Activated naive CD8-positive, alpha-beta T cell treated with anti-CD3 and anti-CD28 coated beads for 36 hours (primary cell): ENCODE data around the gene ZRANB3. TPM values are rescaled to one million over a fixed set of nuclear protein-coding genes. Genes with fewer than 3 reads are reported as not detected.

Experiments
- DNase-seq: peaks from one replicate; pipeline ENCODE4 v3.0.0; 2021
- H3K27ac Mint-ChIP-seq: one replicate; pipeline ENCODE4 v1.8.0; 2022; ENCODE audit warnings: mild to moderate bottlenecking, moderate library complexity, mixed read lengths
- H3K27me3 Mint-ChIP-seq: one replicate; pipeline ENCODE4 v1.8.0; 2022; ENCODE audit warnings: mild to moderate bottlenecking, mixed read lengths
- H3K36me3 Mint-ChIP-seq: one replicate; pipeline ENCODE4 v1.8.0; 2021; ENCODE audit warnings: mild to moderate bottlenecking, mixed read lengths
- H3K4me1 Mint-ChIP-seq: one replicate; pipeline ENCODE4 v1.8.0; 2021; ENCODE audit warnings: mixed read lengths
- H3K4me3 Mint-ChIP-seq: one replicate; pipeline ENCODE4 v1.8.0; 2022; ENCODE audit warnings: mild to moderate bottlenecking, moderate library complexity, mixed read lengths
- H3K9me3 Mint-ChIP-seq: one replicate; pipeline ENCODE4 v1.8.0; 2022; ENCODE audit warnings: mixed read lengths
- total RNA-seq, 2 experiments: library from RNA; stranded (reverse); gene quantifications; one replicate each; pipeline ENCODE4 v1.2.3, GENCODE V29; 2021

Gene ZRANB3
- total RNA-seq, 2 experiments from 2014 or later: 15.0 to 18.1 TPM

GRCh38 chr2:135218426-135218825 lies 312.6 kb downstream of the ZRANB3 start:
- no peak for DNase-seq
- no peaks in the 10 kb centered on the region for H3K9me3 Mint-ChIP-seq
- H3K4me1 Mint-ChIP-seq: no peaks in the 10 kb centered on the region
- peaks cover 3% of the 10 kb centered on the region for H3K36me3 Mint-ChIP-seq
- no peaks in the 10 kb centered on the region for H3K27me3 Mint-ChIP-seq
- no peak overlapping the region for H3K4me3 Mint-ChIP-seq
- H3K27ac Mint-ChIP-seq: no peak overlapping the region

GRCh38 chr2:135212757-135213156 lies 318.3 kb downstream of the ZRANB3 start:
- Mint-ChIP-seq H3K4me3 (no peak overlapping the region), H3K36me3 (peaks cover 1% of the 10 kb centered on the region), H3K27ac (no peak overlapping the region), H3K27me3 (no peaks in the 10 kb centered on the region), H3K4me1 (no peaks in the 10 kb centered on the region), H3K9me3 (no peaks in the 10 kb centered on the region)
- no peak for DNase-seq

GRCh38 chr2:135208016-135208415 lies 323.0 kb downstream of the ZRANB3 start:
- Mint-ChIP-seq H3K27me3 (no peaks in the 10 kb centered on the region), H3K4me1 (no peaks in the 10 kb centered on the region), H3K4me3 (no peak overlapping the region), H3K9me3 (no peaks in the 10 kb centered on the region), H3K36me3 (peaks cover 2% of the 10 kb centered on the region), H3K27ac (no peak overlapping the region)
- DNase-seq: no peak

GRCh38 chr2:135203944-135204343 lies 327.1 kb downstream of the ZRANB3 start:
- Mint-ChIP-seq H3K4me1 (no peaks in the 10 kb centered on the region), H3K9me3 (no peaks in the 10 kb centered on the region), H3K4me3 (no peak overlapping the region), H3K27me3 (no peaks in the 10 kb centered on the region), H3K36me3 (peaks cover 6% of the 10 kb centered on the region), H3K27ac (no peak overlapping the region)
- DNase-seq: no peak

GRCh38 chr2:135202751-135203150 lies 328.3 kb downstream of the ZRANB3 start:
- DNase-seq: no peak
- Mint-ChIP-seq H3K36me3 (peaks cover 6% of the 10 kb centered on the region), H3K9me3 (no peaks in the 10 kb centered on the region), H3K4me1 (no peaks in the 10 kb centered on the region), H3K27ac (no peak overlapping the region), H3K4me3 (no peak overlapping the region), H3K27me3 (no peaks in the 10 kb centered on the region)

GRCh38 chr2:135198481-135198880 lies 332.5 kb downstream of the ZRANB3 start:
- H3K4me3 Mint-ChIP-seq: no peak overlapping the region
- H3K4me1 Mint-ChIP-seq: no peaks in the 10 kb centered on the region
- H3K27me3 Mint-ChIP-seq: no peaks in the 10 kb centered on the region
- H3K27ac Mint-ChIP-seq: no peak overlapping the region
- DNase-seq: no peak
- peaks cover 4% of the 10 kb centered on the region for H3K9me3 Mint-ChIP-seq
- peaks cover 6% of the 10 kb centered on the region for H3K36me3 Mint-ChIP-seq

- H3K9me3 Mint-ChIP-seq: peaks cover 15% of the 10 kb centered on the region
- peaks cover 17% of the 10 kb centered on the region for H3K36me3 Mint-ChIP-seq
- H3K4me3 Mint-ChIP-seq: no peak overlapping the region
- H3K4me1 Mint-ChIP-seq: no peaks in the 10 kb centered on the region
- no peaks in the 10 kb centered on the region for H3K27me3 Mint-ChIP-seq
- DNase-seq: no peak
- no peak overlapping the region for H3K27ac Mint-ChIP-seq
These were observed 340.2 kb downstream of the ZRANB3 start for GRCh38 chr2:135190799-135191198.

- peaks cover 12% of the 10 kb centered on the region for H3K9me3 Mint-ChIP-seq
- H3K27ac Mint-ChIP-seq: no peak overlapping the region
- no peaks in the 10 kb centered on the region for H3K4me1 Mint-ChIP-seq
- H3K27me3 Mint-ChIP-seq: no peaks in the 10 kb centered on the region
- H3K4me3 Mint-ChIP-seq: no peak overlapping the region
- peaks cover 21% of the 10 kb centered on the region for H3K36me3 Mint-ChIP-seq
- DNase-seq: no peak
These were observed 341.9 kb downstream of the ZRANB3 start for GRCh38 chr2:135189148-135189547.

- Mint-ChIP-seq H3K4me3 (no peak overlapping the region), H3K9me3 (peaks cover 11% of the 10 kb centered on the region), H3K27ac (no peak overlapping the region), H3K4me1 (no peaks in the 10 kb centered on the region), H3K36me3 (peaks cover 20% of the 10 kb centered on the region), H3K27me3 (no peaks in the 10 kb centered on the region)
- no peak for DNase-seq
These were observed 343.7 kb downstream of the ZRANB3 start for GRCh38 chr2:135187270-135187669.

GRCh38 chr2:135186054-135186453 lies 345.0 kb downstream of the ZRANB3 start:
- Mint-ChIP-seq H3K4me1 (no peaks in the 10 kb centered on the region), H3K27me3 (no peaks in the 10 kb centered on the region), H3K4me3 (no peak overlapping the region), H3K27ac (no peak overlapping the region), H3K9me3 (peaks cover 10% of the 10 kb centered on the region), H3K36me3 (peaks cover 17% of the 10 kb centered on the region)
- DNase-seq: no peak

- no peak overlapping the region for H3K27ac Mint-ChIP-seq
- no peak overlapping the region for H3K4me3 Mint-ChIP-seq
- peaks cover 9% of the 10 kb centered on the region for H3K36me3 Mint-ChIP-seq
- H3K9me3 Mint-ChIP-seq: peaks cover 3% of the 10 kb centered on the region
- H3K27me3 Mint-ChIP-seq: no peaks in the 10 kb centered on the region
- DNase-seq: no peak
- H3K4me1 Mint-ChIP-seq: no peaks in the 10 kb centered on the region
These were observed 347.2 kb downstream of the ZRANB3 start for GRCh38 chr2:135183822-135184221.

- peaks cover 7% of the 10 kb centered on the region for H3K36me3 Mint-ChIP-seq
- H3K27ac Mint-ChIP-seq: no peak overlapping the region
- H3K4me3 Mint-ChIP-seq: no peak overlapping the region
These were observed 348.4 kb downstream of the ZRANB3 start for GRCh38 chr2:135182601-135183000.

GRCh38 chr2:135182190-135182589 lies 348.8 kb downstream of the ZRANB3 start:
- H3K27ac Mint-ChIP-seq: no peak overlapping the region
- H3K36me3 Mint-ChIP-seq: peaks cover 10% of the 10 kb centered on the region
- no peak for DNase-seq
- H3K27me3 Mint-ChIP-seq: no peaks in the 10 kb centered on the region
- H3K4me1 Mint-ChIP-seq: no peaks in the 10 kb centered on the region
- H3K4me3 Mint-ChIP-seq: no peak overlapping the region
- H3K9me3 Mint-ChIP-seq: peaks cover under 1% of the 10 kb centered on the region

More at GRCh38 chr2:135182601-135183000, 348.4 kb downstream of the ZRANB3 start:
- Mint-ChIP-seq H3K9me3 (no peaks in the 10 kb centered on the region), H3K27me3 (no peaks in the 10 kb centered on the region), H3K4me1 (no peaks in the 10 kb centered on the region)
- no peak for DNase-seq

- no peaks in the 10 kb centered on the region for H3K27me3 Mint-ChIP-seq
- no peak overlapping the region for H3K27ac Mint-ChIP-seq
- DNase-seq: no peak
- peaks cover 27% of the 10 kb centered on the region for H3K36me3 Mint-ChIP-seq
- no peaks in the 10 kb centered on the region for H3K4me1 Mint-ChIP-seq
- peaks cover 10% of the 10 kb centered on the region for H3K9me3 Mint-ChIP-seq
- H3K4me3 Mint-ChIP-seq: no peak overlapping the region
These were observed 351.3 kb downstream of the ZRANB3 start for GRCh38 chr2:135179689-135180088.

- DNase-seq: no peak
- Mint-ChIP-seq H3K36me3 (peaks cover 48% of the 10 kb centered on the region), H3K27me3 (no peaks in the 10 kb centered on the region), H3K27ac (no peak overlapping the region), H3K4me3 (no peak overlapping the region), H3K9me3 (peaks cover 10% of the 10 kb centered on the region), H3K4me1 (peaks cover 4% of the 10 kb centered on the region)
These were observed 355.8 kb downstream of the ZRANB3 start for GRCh38 chr2:135175177-135175576.

- H3K27ac Mint-ChIP-seq: no peak overlapping the region
- no peaks in the 10 kb centered on the region for H3K27me3 Mint-ChIP-seq
- peaks cover 10% of the 10 kb centered on the region for H3K9me3 Mint-ChIP-seq
- H3K4me1 Mint-ChIP-seq: peaks cover 6% of the 10 kb centered on the region
- H3K36me3 Mint-ChIP-seq: peaks cover 48% of the 10 kb centered on the region
- no peak overlapping the region for H3K4me3 Mint-ChIP-seq
- DNase-seq: no peak
These were observed 356.3 kb downstream of the ZRANB3 start for GRCh38 chr2:135174810-135175093.
